Type B pancreatic cell (in vitro differentiated cells): ENCODE measurements around the gene TRIM34. TPM values are rescaled to one million over a fixed set of nuclear protein-coding genes. Genes with fewer than 3 reads are reported as not detected.

Source experiments
- DNase-seq: peaks from one replicate; pipeline ENCODE4 v3.0.0; 2021; ENCODE audit warnings: mixed read lengths; ENCODE audit not compliant: unreplicated experiment; ENCODE audit errors: extremely low spot score
- H3K27ac Mint-ChIP-seq: 2 replicates; pipeline ENCODE4 v1.8.0; 2021; ENCODE audit warnings: mild to moderate bottlenecking, mixed read lengths
- H3K27me3 Mint-ChIP-seq: 2 replicates; pipeline ENCODE4 v1.8.0; 2021; ENCODE audit warnings: mixed read lengths
- H3K36me3 Mint-ChIP-seq: 2 replicates; pipeline ENCODE4 v1.8.0; 2021; ENCODE audit warnings: mixed read lengths
- H3K4me1 Mint-ChIP-seq: one replicate; pipeline ENCODE4 v1.8.0; 2021; ENCODE audit warnings: mixed read lengths; ENCODE audit not compliant: unreplicated experiment
- H3K4me3 Mint-ChIP-seq: 2 replicates; pipeline ENCODE4 v1.8.0; 2021; ENCODE audit warnings: mild to moderate bottlenecking, mixed read lengths
- H3K9me3 Mint-ChIP-seq: 2 replicates; pipeline ENCODE4 v1.8.0; 2021; ENCODE audit warnings: mixed read lengths
- CTCF ChIP-seq: fragments of 200-600 bp; sonication (generic); conservative IDR thresholded peaks from 2 replicates; pipeline ENCODE4 v1.5.0; 2021; ENCODE audit warnings: antibody characterized with exemption, mild to moderate bottlenecking
- total RNA-seq: library from RNA; stranded (reverse); gene quantifications from 2 replicates; pipeline ENCODE4 v1.2.1, GENCODE V29; 2021; ENCODE audit warnings: low replicate concordance

Gene TRIM34
- total RNA-seq, 1 donor from 2014 or later = 2.4 TPM

GRCh38 chr11:5663511-5663910 is 38.7 kb downstream of the TRIM34 start:
- H3K27me3 Mint-ChIP-seq = no peaks in the 10 kb centered on the region
- DNase-seq = no peak
- TF ChIP-seq CTCF = no peak
- H3K4me1 Mint-ChIP-seq = peaks cover 9% of the 10 kb centered on the region
- H3K9me3 Mint-ChIP-seq = no peaks in the 10 kb centered on the region
- H3K27ac Mint-ChIP-seq = no peak overlapping the region
- H3K36me3 Mint-ChIP-seq = peaks cover 43% of the 10 kb centered on the region
- H3K4me3 Mint-ChIP-seq = no peak overlapping the region

DNA sequence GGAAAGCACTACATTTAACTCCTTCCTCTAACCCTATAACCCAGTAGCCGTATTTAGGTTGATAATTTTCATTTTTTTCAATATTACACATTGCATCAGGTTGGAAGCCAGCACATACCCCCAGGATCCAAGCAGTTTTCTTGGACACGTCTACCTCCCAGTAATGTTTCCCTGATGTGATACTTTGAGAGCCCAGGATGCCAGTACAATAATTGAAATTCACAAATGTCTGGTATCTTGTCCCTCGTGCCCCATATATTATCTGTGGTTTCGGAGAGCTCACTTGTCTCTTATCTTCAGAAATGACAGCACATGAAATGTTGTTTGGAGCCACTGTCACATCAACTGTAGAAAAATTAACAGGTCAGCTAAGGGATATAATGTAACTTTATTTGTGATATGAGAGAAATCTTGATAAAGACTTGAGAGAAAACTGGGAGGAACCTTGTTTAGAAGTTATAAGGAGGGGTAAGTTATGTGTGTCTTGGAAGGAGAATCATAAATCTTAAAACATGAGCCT is 40.3 kb downstream of the TRIM34 start:
- Mint-ChIP-seq H3K27me3 (no peaks in the 10 kb centered on the region), H3K27ac (no peak overlapping the region), H3K4me1 (peaks cover 9% of the 10 kb centered on the region), H3K9me3 (no peaks in the 10 kb centered on the region), H3K4me3 (no peak overlapping the region), H3K36me3 (peaks cover 46% of the 10 kb centered on the region)
- TF ChIP-seq CTCF = no peak
- no peak for DNase-seq

DNA sequence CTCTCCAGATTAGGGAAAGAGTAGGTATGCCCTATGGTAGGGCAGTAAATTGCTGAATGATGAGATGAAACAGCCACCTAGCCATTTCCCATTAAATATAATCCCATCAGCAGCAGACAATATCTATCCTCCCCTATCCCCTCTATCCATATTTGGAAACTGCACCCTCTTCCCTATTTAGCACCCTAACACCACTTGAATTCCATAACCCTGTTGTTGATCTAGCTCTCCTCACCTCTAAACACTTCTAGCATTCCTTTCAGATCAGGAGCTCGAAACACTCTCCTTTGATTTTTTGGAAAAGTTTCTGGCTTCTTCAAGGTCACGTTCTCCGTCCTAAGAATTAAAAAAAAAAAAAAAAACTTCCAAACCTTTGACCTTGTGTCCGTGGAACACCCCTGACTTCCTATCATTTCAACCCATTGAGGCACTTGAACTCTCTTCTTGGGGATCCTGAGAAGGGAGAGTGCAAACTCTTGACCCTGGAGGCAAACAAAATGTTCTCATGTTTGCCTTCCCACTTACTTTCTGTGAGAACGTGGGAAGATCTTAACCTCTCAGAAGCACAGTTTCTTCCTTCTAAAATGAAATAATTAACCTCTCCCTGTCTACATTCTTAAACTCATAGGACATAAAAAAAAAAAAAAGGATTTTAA is 41.1 kb downstream of the TRIM34 start:
- Mint-ChIP-seq H3K9me3 (no peaks in the 10 kb centered on the region), H3K27ac (no peak overlapping the region), H3K27me3 (no peaks in the 10 kb centered on the region), H3K4me1 (peaks cover 9% of the 10 kb centered on the region), H3K4me3 (no peak overlapping the region), H3K36me3 (peaks cover 46% of the 10 kb centered on the region)
- DNase-seq = no peak
- TF ChIP-seq CTCF = no peak

DNA sequence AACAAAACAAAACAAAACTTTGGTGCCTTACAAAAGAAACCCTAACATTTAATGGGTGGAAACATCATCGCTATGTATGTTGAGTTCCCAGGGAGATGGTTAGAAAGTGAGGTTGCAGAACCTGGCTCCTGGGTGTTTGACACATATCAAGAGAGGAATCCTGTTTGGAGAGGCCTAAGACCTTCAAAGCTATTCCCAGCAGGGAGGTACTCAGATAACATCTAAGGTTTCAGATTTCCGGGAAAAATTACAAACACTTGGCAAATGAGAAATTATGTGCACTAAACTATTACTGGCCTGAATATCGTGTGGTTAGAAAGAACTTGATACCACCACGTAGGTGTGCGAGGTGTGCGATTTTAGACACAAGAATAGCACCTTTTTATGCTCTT is 41.6 kb downstream of the TRIM34 start:
- H3K27me3 Mint-ChIP-seq = no peaks in the 10 kb centered on the region
- no peak for TF ChIP-seq CTCF
- peaks cover 9% of the 10 kb centered on the region for H3K4me1 Mint-ChIP-seq
- H3K4me3 Mint-ChIP-seq = no peak overlapping the region
- no peaks in the 10 kb centered on the region for H3K9me3 Mint-ChIP-seq
- H3K27ac Mint-ChIP-seq = no peak overlapping the region
- peaks cover 43% of the 10 kb centered on the region for H3K36me3 Mint-ChIP-seq
- DNase-seq = no peak

DNA sequence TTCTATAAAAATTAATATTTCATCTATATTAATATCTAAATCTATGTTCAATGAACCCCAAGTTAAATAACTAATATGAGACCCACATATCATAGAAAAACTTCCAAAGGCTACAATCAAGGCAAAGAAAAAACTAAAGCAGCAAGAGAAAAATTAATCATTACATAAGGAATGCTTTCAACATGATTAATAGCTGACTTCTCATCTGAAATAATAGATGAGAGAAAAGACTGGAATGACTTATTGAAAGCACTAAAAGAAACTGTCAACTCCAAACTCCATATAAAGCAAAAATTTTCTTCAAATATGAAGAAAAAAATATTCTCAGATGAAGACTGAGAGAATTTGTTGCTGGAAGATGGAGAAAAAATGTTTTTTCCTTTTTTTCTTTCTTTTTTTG is 47.0 kb downstream of the TRIM34 start:
- no peaks in the 10 kb centered on the region for H3K4me1 Mint-ChIP-seq

More for the DNA sequence above, 47.0 kb downstream of the TRIM34 start:
- Mint-ChIP-seq H3K27ac (no peak overlapping the region), H3K4me3 (no peak overlapping the region), H3K9me3 (no peaks in the 10 kb centered on the region), H3K27me3 (no peaks in the 10 kb centered on the region), H3K36me3 (peaks cover 20% of the 10 kb centered on the region)
- DNase-seq = no peak
- TF ChIP-seq CTCF = no peak
